ENCODE results near the gene DGKI.

DNA sequence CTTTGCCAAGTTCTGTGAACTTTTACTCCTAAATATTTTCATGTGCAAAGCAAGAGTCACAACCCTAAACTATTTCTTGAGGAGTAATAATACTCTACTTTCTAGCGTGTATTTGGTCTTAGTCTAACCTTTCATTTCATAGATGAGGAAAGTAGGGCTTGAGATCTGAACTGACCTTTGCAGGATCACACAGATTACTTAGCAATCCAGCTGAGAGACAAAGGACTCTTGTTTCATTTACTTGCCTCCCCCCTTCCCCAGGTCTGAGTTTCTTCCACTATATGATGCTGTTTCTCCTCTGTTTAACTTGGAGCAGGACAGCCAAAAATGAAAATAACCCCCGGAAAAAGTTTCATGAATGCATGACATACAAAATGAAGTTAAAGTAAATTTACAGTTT lies 427.9 kb downstream of the DGKI start:
- TF ChIP-seq, protein P1, sequence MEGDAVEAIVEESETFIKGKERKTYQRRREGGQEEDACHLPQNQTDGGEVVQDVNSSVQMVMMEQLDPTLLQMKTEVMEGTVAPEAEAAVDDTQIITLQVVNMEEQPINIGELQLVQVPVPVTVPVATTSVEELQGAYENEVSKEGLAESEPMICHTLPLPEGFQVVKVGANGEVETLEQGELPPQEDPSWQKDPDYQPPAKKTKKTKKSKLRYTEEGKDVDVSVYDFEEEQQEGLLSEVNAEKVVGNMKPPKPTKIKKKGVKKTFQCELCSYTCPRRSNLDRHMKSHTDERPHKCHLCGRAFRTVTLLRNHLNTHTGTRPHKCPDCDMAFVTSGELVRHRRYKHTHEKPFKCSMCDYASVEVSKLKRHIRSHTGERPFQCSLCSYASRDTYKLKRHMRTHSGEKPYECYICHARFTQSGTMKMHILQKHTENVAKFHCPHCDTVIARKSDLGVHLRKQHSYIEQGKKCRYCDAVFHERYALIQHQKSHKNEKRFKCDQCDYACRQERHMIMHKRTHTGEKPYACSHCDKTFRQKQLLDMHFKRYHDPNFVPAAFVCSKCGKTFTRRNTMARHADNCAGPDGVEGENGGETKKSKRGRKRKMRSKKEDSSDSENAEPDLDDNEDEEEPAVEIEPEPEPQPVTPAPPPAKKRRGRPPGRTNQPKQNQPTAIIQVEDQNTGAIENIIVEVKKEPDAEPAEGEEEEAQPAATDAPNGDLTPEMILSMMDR (IDR thresholded peaks at IDR 0.05; ENCODE audit: insufficient read depth, low read length, poor library complexity, severe bottlenecking), result no peak
- no peak for TF ChIP-seq EZH2phosphoT487 (conservative IDR thresholded peaks at IDR 0.05; ENCODE audit: low read length)
